ENCODE measurements around the gene ZNRD2. TPM values are rescaled to one million over a fixed set of nuclear protein-coding genes. Genes with fewer than 3 reads are reported as not detected.

The ZNRD2 gene, protein sequence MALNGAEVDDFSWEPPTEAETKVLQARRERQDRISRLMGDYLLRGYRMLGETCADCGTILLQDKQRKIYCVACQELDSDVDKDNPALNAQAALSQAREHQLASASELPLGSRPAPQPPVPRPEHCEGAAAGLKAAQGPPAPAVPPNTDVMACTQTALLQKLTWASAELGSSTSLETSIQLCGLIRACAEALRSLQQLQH
- total RNA-seq, result 72.9 and 80.5 TPM in 2 replicates

GRCh38 chr11:65569973-65570918 lies at the start of gene ZNRD2:
ZNRD2 (plus strand) TSS chr11:65570477; CDS start chr11:65570492, 15 bp downstream.

GRCh38 chr11:65524741-65525545 lies 45.3 kb upstream of the ZNRD2 start, which contains the start of gene SCYL1:
SCYL1 (plus strand) TSS chr11:65525083; CDS start chr11:65525154, 71 bp downstream.

DNA sequence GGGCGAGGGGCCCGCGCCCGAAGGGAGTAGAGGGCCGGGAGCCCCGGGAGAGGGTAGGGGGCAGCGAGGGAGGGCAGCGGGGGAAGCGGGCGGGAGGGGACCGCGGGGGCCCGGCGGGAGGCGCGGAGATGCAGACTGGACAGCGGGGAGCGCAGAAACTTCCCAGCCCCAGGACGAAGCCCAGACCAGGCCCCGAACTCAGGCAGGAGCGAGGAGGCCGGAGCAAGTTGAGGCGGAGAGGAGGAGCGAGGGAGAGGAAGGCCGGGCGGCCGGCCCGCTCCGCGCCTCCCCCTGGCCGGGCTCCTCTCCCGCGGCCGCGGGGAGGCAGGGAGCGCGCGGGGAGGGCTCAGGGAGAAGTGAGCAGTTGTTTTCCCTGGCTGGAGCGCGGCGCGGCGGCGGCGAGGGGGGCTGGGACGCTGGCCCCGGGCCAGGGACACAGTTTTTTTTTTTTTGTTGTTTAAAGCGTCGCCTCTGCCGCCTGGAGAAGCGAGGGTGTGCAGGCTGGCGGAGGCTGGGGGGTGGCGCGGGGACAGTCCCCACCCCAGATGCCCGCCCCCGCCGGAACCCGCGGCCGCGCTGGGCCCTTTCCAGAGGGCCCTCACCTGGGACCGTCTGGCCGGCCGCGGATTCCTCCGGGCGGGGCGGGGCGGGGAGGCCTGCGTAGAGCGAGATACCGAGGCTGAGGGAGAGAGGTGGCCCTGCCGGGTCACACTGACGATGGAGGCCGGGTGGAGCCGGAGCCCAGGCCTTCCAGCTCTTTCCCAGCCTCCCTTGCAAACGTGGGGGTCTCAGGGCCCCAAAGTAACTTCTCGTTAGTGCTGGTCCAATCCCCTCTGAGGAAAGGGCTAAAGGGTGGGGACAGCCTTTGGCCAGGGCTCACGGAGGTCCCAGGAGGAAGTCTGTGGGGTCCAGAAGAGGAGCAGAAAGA lies 12.0 kb upstream of the ZNRD2 start, which contains the start of gene LTBP3:
Gene LTBP3 (minus strand): TSS at position 358 of the 928 bp plus-strand sequence. CDS start 400 bp downstream, outside the sequence.

DNA sequence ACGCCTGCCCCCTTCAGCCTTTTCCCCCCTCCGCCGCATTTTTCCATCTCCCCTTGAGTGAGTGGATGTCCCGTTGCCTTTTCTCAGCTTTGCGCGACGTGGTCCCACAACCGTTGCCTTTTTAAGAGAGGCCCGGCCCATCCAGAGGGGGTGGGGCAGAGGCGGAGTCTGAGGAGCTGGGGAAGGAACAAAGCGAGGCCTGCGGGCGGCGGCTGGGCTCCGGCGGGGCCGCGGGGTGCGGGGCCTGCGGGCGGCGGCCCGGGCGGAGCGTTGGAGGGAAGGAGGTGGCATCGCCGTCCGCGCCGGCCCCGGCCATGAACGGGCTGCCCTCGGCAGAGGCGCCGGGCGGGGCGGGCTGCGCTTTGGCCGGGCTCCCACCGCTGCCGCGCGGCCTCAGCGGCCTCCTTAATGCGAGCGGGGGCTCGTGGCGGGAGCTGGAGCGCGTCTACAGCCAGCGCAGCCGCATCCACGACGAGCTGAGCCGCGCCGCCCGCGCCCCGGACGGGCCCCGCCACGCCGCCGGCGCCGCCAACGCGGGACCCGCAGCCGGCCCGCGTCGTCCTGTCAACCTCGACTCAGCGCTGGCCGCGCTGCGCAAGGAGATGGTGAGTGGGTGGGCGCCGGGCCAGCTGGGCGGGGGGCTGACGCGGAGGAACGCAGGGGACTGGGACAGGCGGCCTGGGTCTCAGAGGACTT lies 2.2 kb downstream of the ZNRD2 start, which contains the start of gene FAM89B:
Gene FAM89B (plus strand): TSS at position 183 of the 696 bp plus-strand sequence. CDS start 132 bp downstream, at position 315.

GRCh38 chr11:65575568-65576231 lies 5.4 kb downstream of the ZNRD2 start, which contains the start of gene EHBP1L1:
EHBP1L1 (plus strand) TSS chr11:65576053; CDS start chr11:65576303, 250 bp downstream.

GRCh38 chr11:65595543-65596281 lies 25.4 kb downstream of the ZNRD2 start, which contains the start of gene KCNK7:
KCNK7 (minus strand) TSS chr11:65595800; CDS start chr11:65595772, 28 bp downstream.

DNA sequence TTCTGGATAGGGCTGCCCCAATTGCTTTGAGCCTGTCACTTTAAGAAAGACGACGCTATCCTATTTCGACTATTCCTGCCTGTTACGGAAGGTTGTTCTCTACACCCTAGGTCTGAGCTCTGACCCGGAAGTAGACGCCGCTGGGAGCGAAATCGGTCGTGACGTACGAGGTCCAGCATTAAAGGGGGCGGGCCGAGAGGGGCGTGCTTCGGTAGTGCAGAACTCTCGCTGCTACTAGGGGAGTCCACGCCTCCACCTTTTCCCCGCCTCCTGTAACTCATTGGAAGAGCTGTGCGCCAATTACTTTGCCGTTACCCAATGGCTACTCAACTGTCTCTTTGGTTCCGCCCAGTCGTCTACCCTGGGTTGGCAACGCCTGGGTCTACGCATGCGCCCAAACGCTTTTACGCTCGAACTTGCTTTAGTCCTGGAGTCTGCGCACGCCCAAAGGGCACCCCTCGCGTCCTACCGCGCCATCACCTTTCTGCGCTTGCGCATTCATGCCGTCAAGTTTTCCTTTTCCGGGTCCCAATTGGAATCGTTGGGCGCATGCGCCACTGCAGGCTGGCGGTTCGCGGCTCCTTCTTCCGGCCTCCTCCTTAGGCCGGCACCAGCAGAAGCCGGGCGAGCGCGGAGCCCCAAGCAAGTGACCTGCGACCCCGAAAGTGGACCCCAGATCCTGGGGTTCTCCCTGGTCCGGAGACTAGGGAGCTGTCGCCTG lies 45.1 kb downstream of the ZNRD2 start, which contains the start of gene PCNX3:
Gene PCNX3 (plus strand): TSS at position 548 of the 721 bp plus-strand sequence. CDS start 536 bp downstream, outside the sequence.

Other genes with a start within 250 kb of the ZNRD2 start
- 42.2 and 51.0 TPM in 2 replicates for gene DPF2, start 236.6 kb upstream of the ZNRD2 start, total RNA-seq
- not detected in 2 replicates for gene TIGD3, start 215.7 kb upstream of the ZNRD2 start, total RNA-seq
- gene SLC25A45, start 187.8 kb upstream of the ZNRD2 start, total RNA-seq, result under 0.01 and 1.1 TPM in 2 replicates
- 22.9 and 32.3 TPM in 2 replicates for gene FRMD8, start 183.8 kb upstream of the ZNRD2 start, total RNA-seq
- gene NEAT1, start 147.7 kb upstream of the ZNRD2 start, total RNA-seq, result 9.2 and 10.8 TPM in 2 replicates
- 582 and 817 TPM in 2 replicates for gene MALAT1, start 71.4 kb upstream of the ZNRD2 start, total RNA-seq
- gene SCYL1, start 45.4 kb upstream of the ZNRD2 start, total RNA-seq, result 142 and 159 TPM in 2 replicates
- 58.7 and 68.9 TPM in 2 replicates for gene LTBP3, start 12.1 kb upstream of the ZNRD2 start, total RNA-seq
- 30.1 and 33.7 TPM in 2 replicates for gene FAM89B, start 2.1 kb downstream of the ZNRD2 start, total RNA-seq
- gene EHBP1L1, start 5.6 kb downstream of the ZNRD2 start, total RNA-seq, result 60.0 and 65.9 TPM in 2 replicates
- not detected in 2 replicates for gene KCNK7, start 25.3 kb downstream of the ZNRD2 start, total RNA-seq
- gene MAP3K11, start 43.7 kb downstream of the ZNRD2 start, total RNA-seq, result 32.8 and 44.4 TPM in 2 replicates
- gene PCNX3, start 45.3 kb downstream of the ZNRD2 start, total RNA-seq, result 33.3 and 36.0 TPM in 2 replicates
- 34.9 and 42.1 TPM in 2 replicates for gene SIPA1, start 67.6 kb downstream of the ZNRD2 start, total RNA-seq
- 28.8 and 37.6 TPM in 2 replicates for gene RELA, start 92.4 kb downstream of the ZNRD2 start, total RNA-seq
- 27.1 and 34.3 TPM in 2 replicates for gene KAT5, start 141.8 kb downstream of the ZNRD2 start, total RNA-seq
- 81.2 and 103 TPM in 2 replicates for gene RNASEH2C, start 150.3 kb downstream of the ZNRD2 start, total RNA-seq
- gene AP5B1, start 210.5 kb downstream of the ZNRD2 start, total RNA-seq, result 6.2 and 8.9 TPM in 2 replicates
- not detected in 2 replicates for gene OVOL1, start 216.6 kb downstream of the ZNRD2 start, total RNA-seq